NCI-H146 treated with DMSO at 0.1 percent for 48 hours (cell line): ENCODE results near the gene NIT1.

Experiments
- DNase-seq: peaks from one replicate; lab custom pipeline; 2025; ENCODE audit not compliant: unreplicated experiment; lab: John Stamatoyannopoulos, UW

NIT1 gene

DNA sequence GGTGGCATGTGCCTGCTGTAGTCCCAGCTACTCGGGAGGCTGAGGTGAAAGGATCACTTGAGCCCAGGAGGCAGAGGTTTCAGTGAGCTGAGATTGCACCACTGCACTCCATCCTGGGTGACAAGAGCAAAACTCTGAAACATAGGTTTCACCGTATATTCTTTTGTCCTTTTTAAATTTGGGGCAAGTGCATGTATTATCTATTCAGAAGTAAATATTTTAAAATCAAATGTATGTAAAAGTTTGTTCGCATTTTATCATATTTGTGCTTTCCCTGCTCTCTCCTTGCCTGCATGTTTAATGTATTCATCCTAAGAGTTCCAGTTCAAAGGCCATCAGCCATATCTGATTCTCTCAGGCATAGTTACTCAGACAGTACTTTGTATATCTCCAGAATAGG lies 27.9 kb downstream of the NIT1 start:
- no peak for DNase-seq

DNA sequence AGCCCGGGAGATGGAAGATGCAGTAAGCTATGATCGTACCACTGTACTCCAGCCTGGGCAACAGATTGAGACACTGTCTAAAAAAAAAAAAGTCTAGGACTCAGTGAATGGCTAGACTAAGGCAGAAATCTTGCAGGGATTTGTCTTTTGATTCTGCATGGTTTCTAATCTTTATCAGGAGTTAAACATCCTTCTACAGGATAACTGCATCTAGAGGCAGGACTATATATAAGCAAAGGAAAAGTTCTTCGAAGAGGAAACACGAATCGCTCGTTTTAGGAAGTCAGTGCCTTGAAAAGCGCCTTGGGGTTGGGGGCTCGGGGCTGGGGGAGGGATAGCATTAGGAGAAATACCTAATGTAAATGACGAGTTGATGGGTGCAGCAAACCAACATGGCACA lies 35.3 kb downstream of the NIT1 start:
- DNase-seq = no peak

DNA sequence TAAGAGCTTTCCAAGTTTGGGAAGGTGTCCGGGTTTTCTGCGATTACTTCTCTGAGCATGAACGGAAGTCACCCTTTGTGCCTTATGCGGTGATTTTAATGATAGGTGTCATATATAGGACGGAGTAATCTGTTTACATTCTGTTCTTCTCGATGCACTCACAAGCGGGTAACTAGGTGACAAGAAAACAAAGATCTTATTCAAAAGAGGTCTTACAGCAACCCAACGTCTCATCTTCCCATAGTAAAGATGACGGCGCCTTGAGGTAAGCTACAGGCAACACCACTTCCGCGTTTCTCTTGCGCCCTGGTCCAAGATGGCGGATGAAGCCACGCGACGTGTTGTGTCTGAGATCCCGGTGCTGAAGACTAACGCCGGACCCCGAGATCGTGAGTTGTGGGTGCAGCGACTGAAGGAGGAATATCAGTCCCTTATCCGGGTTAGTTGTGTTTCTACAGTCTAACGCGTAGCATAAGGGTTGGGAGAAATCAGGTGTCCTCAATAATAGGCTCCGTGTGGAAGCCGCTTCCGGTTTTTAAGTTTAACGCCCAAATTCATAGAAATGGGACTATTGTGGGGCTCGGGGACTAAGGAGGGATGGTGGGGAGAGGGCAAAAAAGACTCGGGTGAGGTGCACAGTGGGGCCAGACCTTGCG lies 35.9 kb downstream of the NIT1 start, which contains the start of gene UFC1:
UFC1 (plus strand) TSS at position 297 of the 656 bp plus-strand sequence; CDS start at position 317, 20 bp downstream.
- peak; percentile 77 for DNase-seq

DNA sequence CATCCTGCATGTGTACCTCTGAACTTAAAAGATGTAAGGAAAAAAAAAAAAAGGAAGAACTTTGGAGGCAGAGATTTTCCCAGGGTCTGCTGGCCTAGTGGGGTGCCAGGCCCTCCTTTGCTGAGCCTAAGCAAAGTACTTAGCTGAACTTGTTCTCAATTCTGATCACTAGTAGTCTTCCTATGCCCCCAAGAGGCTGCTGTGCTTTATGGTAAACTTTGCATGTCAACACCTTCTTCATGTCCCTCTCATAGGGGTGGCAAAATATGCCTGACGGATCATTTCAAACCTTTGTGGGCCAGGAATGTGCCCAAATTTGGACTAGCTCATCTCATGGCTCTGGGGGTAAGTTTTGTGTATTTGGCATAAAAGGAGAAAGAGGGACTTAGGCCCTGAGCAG lies 40.0 kb downstream of the NIT1 start:
- no peak for DNase-seq

DNA sequence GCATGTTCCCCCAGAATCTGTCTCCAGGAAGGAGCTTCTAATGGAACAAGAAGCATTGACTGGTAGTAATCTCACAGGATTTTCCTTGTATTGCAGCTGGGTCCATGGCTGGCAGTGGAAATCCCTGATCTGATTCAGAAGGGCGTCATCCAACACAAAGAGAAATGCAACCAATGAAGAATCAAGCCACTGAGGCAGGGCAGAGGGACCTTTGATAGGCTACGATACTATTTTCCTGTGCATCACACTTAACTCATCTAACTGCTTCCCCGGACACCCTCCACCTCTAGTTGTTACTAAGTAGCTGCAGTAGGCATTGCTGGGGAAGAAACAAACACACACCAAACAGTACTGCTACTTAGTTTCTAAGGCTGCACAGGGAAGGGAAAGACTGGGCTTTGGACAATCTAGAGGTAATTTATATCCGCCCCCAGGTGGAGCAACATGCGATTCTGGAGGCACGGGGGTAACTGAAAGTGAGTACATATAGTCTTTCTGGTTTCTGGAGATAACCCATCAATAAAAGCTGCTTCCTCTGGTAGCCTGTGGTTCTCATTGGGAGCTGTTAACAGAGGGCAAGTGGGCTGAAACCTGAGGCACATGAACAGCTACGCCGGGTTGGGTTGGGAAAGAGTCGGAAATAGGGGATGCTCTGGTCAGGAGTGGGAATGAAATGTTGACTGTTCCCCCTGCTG lies 40.6 kb downstream of the NIT1 start:
- no peak for DNase-seq

DNA sequence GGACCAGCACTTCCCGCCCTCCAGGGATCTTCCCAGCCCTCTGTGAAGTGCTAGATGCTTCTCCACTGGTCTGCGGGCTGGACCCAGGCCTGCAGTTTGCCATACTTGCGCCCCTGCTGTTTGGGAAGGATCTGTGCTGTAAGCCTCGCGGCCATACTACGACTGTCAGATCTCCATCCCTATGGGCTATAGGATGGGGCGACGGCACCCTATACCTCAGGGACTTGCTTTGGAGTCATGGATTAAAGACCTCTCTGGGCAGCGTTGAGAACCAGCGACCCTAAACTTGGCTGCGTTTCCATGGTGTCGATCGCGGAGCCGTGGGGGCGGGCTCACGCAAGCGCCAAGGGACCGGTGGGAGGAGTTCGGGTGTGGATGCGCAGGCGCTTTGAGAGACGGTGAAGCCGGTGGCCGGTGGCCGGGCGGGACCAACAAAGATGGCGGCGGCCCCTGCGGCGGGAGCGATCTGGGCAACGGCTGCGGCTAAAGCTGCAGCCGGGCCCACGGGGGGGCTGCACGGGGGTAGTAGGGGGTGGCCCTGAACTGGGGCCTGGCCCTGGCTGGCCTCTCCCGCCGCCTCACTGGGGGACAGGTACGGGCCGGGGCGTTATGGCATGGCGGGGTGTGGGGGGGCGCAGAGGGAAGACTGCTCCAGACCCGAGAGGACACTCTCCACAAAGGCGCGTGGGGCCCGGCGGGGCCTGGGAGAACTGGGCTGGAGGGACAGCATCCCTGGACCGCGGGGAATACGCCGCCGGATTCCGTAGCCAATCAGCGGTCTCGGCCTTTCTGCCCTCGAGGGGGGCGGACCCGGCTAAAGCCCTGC lies 41.4 kb downstream of the NIT1 start, which contains the start of gene USP21:
USP21 (plus strand) TSS at position 414 of the 826 bp plus-strand sequence. CDS start 1,141 bp downstream, outside the sequence.
- DNase-seq = peak; percentile 85

DNA sequence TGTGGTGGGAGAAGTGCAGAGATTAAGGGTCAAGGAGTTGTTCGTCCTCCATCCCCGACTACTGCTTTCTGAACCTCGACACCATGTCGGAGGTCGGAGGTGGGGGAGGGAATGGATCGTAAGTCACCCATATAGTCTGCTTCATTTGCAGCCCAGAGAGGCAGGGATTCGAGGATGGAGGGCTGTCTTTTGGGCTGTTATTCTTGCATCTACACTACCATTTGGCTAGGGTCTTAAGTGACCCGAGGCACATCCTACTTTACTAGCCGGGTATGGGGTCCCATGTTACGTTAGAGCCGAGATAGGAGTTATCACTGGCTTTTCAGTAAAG lies 42.0 kb downstream of the NIT1 start:
- DNase-seq = no peak

DNA sequence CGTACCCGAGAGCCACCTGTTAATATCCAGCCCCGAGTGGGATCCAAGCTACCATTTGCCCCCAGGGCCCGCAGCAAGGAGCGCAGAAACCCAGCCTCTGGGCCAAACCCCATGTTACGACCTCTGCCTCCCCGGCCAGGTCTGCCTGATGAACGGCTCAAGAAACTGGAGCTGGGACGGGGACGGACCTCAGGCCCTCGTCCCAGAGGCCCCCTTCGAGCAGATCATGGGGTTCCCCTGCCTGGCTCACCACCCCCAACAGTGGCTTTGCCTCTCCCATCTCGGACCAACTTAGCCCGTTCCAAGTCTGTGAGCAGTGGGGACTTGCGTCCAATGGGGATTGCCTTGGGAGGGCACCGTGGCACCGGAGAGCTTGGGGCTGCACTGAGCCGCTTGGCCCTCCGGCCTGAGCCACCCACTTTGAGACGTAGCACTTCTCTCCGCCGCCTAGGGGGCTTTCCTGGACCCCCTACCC lies 42.8 kb downstream of the NIT1 start:
- DNase-seq = no peak

DNA sequence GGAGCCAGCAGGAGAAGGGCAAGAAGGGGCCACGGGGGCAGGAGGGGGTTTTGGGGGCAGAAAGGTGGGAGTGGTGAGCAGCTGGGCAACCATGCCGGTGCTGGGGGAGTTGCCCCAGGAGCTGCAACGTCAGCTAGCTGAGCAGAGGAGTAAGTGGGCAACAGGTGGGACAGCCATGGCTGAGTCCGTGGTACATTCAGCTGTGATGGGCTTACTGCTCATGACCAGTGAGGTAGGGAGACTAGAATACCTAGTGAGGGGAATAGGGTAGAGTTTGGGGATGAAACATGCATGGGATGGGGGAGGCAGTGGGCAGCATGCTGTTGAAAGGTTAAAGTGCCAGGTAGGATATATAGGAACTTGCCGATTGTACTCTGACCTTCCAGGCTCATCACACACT lies 43.7 kb downstream of the NIT1 start:
- no peak for DNase-seq

DNA sequence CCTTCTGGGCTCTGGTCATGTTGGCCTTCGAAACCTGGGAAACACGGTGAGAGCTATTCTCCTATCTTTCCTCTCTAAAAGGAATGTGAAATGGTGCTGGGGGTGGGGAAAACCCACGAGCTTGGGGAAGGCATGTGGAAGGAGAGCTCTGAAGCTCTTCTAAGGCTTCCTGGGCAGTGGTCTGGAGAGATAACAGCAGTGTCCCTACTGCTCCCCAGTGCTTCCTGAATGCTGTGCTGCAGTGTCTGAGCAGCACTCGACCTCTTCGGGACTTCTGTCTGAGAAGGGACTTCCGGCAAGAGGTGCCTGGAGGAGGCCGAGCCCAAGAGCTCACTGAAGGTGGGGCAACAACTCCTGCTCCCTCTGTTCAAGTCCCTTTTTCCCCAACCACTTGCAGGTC lies 44.1 kb downstream of the NIT1 start:
- DNase-seq = no peak

DNA sequence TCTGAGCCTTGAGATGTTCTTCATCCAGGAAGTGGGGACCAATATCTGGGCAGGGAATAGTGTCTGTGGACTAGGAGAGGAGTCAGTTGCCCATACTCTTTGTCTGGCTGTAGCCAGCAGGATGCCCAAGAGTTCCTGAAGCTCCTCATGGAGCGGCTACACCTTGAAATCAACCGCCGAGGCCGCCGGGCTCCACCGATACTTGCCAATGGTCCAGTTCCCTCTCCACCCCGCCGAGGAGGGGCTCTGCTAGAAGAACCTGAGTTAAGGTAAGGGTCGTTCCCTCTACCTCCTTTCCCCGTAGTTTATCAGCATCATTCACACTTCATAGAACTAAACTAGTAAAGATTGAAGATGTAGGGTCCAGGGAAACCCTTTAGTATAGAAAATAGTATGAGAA lies 44.9 kb downstream of the NIT1 start:
- no peak for DNase-seq

DNA sequence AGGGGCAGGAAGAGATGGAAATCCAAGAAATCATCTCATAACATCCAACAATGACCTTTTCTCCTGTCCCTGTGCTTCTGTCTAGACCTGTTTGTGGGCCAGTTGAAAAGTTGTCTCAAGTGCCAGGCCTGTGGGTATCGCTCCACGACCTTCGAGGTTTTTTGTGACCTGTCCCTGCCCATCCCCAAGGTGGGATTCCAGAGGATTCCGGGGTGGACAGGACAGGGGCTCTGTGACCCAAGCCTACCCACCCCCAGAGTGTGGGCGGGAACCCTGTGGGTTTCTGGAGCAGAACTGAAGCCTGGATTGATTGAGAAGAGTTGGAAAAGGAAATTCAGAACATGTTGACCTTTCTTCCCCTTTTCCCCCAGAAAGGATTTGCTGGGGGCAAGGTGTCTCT lies 45.9 kb downstream of the NIT1 start:
- no peak for DNase-seq

DNA sequence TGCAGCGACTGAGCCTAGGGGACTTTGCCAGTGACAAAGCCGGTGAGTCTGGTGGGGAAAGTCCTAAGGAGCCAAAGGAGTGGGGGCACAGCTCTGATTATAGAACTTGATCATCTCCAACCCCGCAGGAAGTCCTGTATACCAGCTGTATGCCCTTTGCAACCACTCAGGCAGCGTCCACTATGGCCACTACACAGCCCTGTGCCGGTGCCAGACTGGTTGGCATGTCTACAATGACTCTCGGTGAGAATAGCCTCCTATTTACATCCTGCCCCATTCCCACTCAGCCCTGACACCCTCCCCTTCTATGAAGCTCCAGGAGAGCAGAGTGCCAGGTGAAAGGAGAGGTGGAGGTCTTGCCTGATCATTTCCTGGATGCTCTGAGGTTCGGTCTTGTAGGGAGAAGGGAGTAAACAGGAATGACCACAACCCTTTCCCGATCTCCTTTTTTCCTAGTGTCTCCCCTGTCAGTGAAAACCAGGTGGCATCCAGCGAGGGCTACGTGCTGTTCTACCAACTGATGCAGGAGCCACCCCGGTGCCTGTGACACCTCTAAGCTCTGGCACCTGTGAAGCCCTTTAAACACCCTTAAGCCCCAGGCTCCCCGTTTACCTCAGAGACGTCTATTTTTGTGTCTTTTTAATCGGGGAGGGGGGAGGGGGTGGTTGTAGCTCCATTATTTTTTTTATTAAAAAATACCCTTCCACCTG lies 47.2 kb downstream of the NIT1 start:
- no peak for DNase-seq

DNA sequence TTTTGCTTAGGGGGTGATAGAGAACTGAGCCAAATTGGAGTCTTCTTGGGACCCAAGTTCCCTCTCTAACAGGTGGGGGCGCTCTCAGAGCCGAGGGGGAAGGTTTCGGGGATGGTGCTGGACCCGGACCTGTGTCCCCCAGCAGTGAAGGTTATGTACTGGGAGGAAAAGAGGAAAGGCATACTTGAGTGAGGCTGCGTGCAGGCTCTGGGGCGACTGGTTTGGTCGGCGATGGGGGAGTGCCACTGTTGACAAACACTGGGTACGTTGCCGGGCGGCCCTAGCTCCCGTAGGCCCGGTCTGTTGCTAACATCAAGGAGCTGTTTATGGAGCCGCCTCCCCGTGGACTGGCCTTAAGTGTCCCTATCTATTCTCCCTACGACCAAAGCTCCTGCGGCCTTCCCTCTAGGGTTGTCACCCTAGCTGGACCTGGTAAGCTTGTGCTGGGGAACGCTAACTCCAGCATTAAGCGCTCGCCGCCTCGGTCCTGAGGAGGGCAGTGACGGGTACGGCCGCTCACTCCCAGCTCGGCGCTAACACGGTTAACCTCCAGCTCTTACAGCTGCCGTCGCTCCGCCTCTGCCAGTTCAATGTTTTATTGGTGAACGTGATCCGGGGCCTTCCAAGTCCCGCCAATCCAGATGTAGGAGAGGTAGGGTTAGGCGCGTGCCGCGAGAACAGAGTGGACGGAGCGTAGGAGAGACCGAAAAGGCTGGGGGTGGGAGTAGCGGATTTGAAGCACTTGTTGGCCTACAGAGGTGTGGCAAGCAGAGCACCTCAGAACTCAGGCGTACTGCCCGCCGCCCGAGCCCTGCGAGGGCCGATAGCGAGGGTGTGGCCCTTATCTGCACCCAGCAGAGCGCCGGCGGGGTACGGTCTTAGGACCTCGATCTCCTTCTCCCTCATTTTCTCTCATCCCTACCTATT lies 48.1 kb downstream of the NIT1 start, which contains the start of gene PPOX:
PPOX (plus strand) TSS at position 685 of the 927 bp plus-strand sequence. CDS start 422 bp downstream, outside the sequence.
- peak; percentile 97 for DNase-seq

DNA sequence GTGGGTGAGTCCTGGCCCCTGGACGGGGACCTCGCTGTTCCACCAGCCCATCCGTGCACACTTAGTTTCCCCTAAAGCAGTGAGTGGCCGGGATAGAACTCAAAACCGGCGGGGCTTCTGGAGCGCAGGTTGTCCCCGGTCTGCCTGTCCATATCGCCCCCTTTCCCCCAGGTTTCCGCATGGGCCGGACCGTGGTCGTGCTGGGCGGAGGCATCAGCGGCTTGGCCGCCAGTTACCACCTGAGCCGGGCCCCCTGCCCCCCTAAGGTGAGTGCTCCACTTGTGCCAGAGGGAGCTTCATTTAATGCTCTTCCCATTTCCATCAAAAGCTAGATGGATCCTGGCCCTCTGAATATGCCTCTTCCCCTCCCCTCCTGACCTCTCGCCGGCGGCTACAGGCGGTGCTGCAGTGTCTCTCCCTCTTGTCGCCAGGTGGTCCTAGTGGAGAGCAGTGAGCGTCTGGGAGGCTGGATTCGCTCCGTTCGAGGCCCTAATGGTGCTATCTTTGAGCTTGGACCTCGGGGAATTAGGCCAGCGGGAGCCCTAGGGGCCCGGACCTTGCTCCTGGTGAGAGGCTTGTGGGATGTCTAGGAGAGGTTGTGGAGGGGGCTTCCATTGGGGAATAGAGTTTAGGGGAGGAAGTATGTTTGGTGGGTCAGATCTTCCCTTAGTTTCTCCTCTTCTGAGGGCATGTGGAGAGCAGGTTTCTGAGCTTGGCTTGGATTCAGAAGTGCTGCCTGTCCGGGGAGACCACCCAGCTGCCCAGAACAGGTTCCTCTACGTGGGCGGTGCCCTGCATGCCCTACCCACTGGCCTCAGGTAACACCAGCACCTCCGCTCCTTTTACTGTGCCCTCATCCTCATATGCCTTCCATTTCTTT lies 49.0 kb downstream of the NIT1 start:
- DNase-seq = peak; percentile 16

DNA sequence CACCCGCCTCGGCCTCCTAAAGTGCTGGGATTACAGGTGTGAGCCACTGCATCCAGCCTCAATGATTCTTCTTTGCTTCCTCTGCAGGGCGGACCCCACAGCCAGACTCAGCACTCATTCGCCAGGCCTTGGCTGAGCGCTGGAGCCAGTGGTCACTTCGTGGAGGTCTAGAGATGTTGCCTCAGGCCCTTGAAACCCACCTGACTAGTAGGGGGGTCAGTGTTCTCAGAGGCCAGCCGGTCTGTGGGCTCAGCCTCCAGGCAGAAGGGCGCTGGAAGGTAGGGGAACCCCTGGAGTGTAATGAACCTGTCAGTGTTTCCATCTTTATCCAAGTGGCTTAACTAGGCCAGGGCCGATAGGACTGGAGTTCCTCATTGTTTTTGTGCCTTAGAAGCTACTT lies 51.0 kb downstream of the NIT1 start:
- DNase-seq = no peak
